Ovary (tissue), 9 donors: ENCODE measurements around the gene MAN1A1. TPM values are rescaled to one million over a fixed set of nuclear protein-coding genes. Genes with fewer than 3 reads are reported as not detected.

Source experiments
- DNase-seq, 5 donors: peaks; one replicate each; pipeline ENCODE4 v3.0.0-alpha.2; 2019 to 2020
- H3K27ac ChIP-seq, 2 donors: fragments of 200-600 bp; one replicate each; pipeline versions ENCODE4 v1.5.1 to v1.8.0; 2019 to 2022
- H3K27me3 ChIP-seq: fragments of 200-600 bp; one replicate; pipeline ENCODE4 v1.8.0; 2022
- H3K36me3 ChIP-seq: fragments of 200-600 bp; sonication (generic); one replicate; pipeline ENCODE4 v1.5.1; 2019
- H3K4me1 ChIP-seq: one replicate; pipeline ENCODE4 v1.8.1; 2013; ENCODE audit warnings: mild to moderate bottlenecking, moderate library complexity; ENCODE audit not compliant: insufficient read depth
- H3K4me3 ChIP-seq: fragments of 200-600 bp; sonication (generic); one replicate; pipeline ENCODE4 v1.5.1; 2017
- H3K9me3 ChIP-seq, 2 donors: fragments of 200-600 bp in 1 of 2; sonication (generic) in 1 of 2; one replicate each; pipeline versions ENCODE4 v1.5.1 to v1.8.1; 2013 to 2019; ENCODE audit warnings: mild to moderate bottlenecking in 1 of 2, moderate library complexity in 1 of 2
- CTCF ChIP-seq, 3 donors: fragments of 450-650 bp in 2 of 3; fragments of 200-600 bp in 1 of 3; IDR thresholded peaks; one replicate each; pipeline versions ENCODE4 v1.5.1 to v1.8.0; 2016 to 2022; ENCODE audit warnings: antibody characterized with exemption in 3 of 3, mild to moderate bottlenecking in 1 of 3
- EP300 ChIP-seq: sonication (generic); formaldehyde crosslinking; IDR thresholded peaks from one replicate; pipeline ENCODE4 v1.6.1; 2017; ENCODE audit warnings: antibody characterized with exemption
- POLR2A ChIP-seq: fragments of 450-650 bp; IDR thresholded peaks from one replicate; pipeline ENCODE4 v1.6.1; 2017; ENCODE audit warnings: antibody characterized with exemption, mild to moderate bottlenecking, moderate library complexity
- WGBS, 3 donors: extraction: QIAGEN DNeasy Blood & Tissue Kit in 1 of 3; methylation state at CpG; one replicate each; pipeline versions ENCODE4 v1.1.5 to v1.1.7; 2013 to 2017; 5-methylcytosine and 5-hydroxymethylcytosine counted together
- intact Hi-C, 4 donors: fragments of 100-400 bp; cut with DNase I; formaldehyde crosslinking; loops; one replicate each; pipeline versions ENCODE4 v1.11.0 to v1.15.1; 2022 to 2023
- polyA plus RNA-seq, 2 donors: library from polyadenylated mRNA; stranded (reverse); fragments of 200-250 nt in 1 of 2; fragments of 350-450 nt in 1 of 2; fragmentation: Illumina TruSeq in 1 of 2; extraction: RNeasy Lipid Tissue Mini Kit (QIAGEN cat#74804) in 1 of 2; gene quantifications; one replicate each; pipeline ENCODE4 v1.2.3, GENCODE V29; 2013 to 2014
- total RNA-seq, 7 donors: library from RNA; depleted of rRNA in 2 of 7; stranded (reverse); fragments of >200 nt in 2 of 7; fragmentation: NEBNext Ultra II Directional in 3 of 7; extraction: Animal tissue kit (Norgen Biotek cat#: 25700) in 3 of 7; gene quantifications; one replicate each; pipeline versions ENCODE4 v1.1.0 to v1.2.4, GENCODE V29; 2016 to 2023
- donor health status: DM: no; HTN: no; CAD: no; lungs with moderate emphysema.
- donor health status: DM: no; HTN: no; CAD: no.
- donor health status: Bipolar disorder and iron deficiency.
- donor health status: DM: yes; HTN: yes; CAD: no.
- donor health status: DM: no; HTN: no; CAD: no.
- donor health status: DM: yes; HTN: yes; CAD: no.

MAN1A1 gene
- total and polyA plus RNA-seq, 9 donors: 22.1 to 49.6 (median 31.8) TPM

GRCh38 chr6:119137194-119138072 lies 212.1 kb downstream of the MAN1A1 start:
- Histone ChIP-seq H3K9me3 (no peaks in the 10 kb centered on the region), H3K4me1 (no peaks in the 10 kb centered on the region), H3K27me3 (no peaks in the 10 kb centered on the region), H3K4me3 (no peak overlapping the region), H3K27ac (no peak overlapping the region), H3K36me3 (no peaks in the 10 kb centered on the region)
- intact Hi-C loops: no loop called here
- 68 to 76% (median 75%) methylated on average over 5 of the region's 5 CpGs for WGBS, 3 donors
- TF ChIP-seq EP300 (no peak), POLR2A (no peak), CTCF (IDR thresholded peaks at IDR 0.05) (no peak)
- no peak for DNase-seq

GRCh38 chr6:119134752-119135151 lies 214.8 kb downstream of the MAN1A1 start:
- Histone ChIP-seq H3K9me3 (no peaks in the 10 kb centered on the region), H3K27ac (no peak overlapping the region), H3K4me1 (no peaks in the 10 kb centered on the region), H3K4me3 (no peak overlapping the region), H3K27me3 (no peaks in the 10 kb centered on the region), H3K36me3 (no peaks in the 10 kb centered on the region)
- intact Hi-C loops: no loop called here
- 92 to 96% (median 94%) methylated on average over 2 of the region's 2 CpGs for WGBS, 3 donors
- TF ChIP-seq CTCF (IDR thresholded peaks at IDR 0.05): no peak
- no peak for TF ChIP-seq EP300
- no peak for TF ChIP-seq POLR2A
- no peak for DNase-seq

- Histone ChIP-seq H3K36me3 (no peaks in the 10 kb centered on the region), H3K4me3 (no peak overlapping the region), H3K27ac (no peak overlapping the region), H3K27me3 (no peaks in the 10 kb centered on the region), H3K4me1 (no peaks in the 10 kb centered on the region), H3K9me3 (no peaks in the 10 kb centered on the region)
- DNase-seq: no peak
- intact Hi-C loops: no loop called here
- 90 to 97% (median 95%) methylated on average over 3 of the region's 3 CpGs for WGBS, 3 donors
- TF ChIP-seq EP300 (no peak), CTCF (IDR thresholded peaks at IDR 0.05) (no peak), POLR2A (no peak)
Observed at GRCh38 chr6:119133400-119133799, 216.2 kb downstream of the MAN1A1 start.

- DNase-seq: no peak
- Histone ChIP-seq H3K4me1 (no peaks in the 10 kb centered on the region), H3K9me3 (no peaks in the 10 kb centered on the region), H3K27ac (no peak overlapping the region), H3K36me3 (no peaks in the 10 kb centered on the region), H3K4me3 (no peak overlapping the region), H3K27me3 (no peaks in the 10 kb centered on the region)
- TF ChIP-seq CTCF (IDR thresholded peaks at IDR 0.05) (no peak), EP300 (no peak), POLR2A (no peak)
- intact Hi-C loops: no loop called here
- 65 to 72% (median 70%) methylated on average over 6 of the region's 6 CpGs for WGBS, 3 donors
Observed at GRCh38 chr6:119132261-119132981, 217.1 kb downstream of the MAN1A1 start.
